GM21529 (cell line): ENCODE measurements around the gene SIRPB1.
"Not testable (repeated sequence)": the region's sequence is repeated elsewhere in the genome, so short reads cannot be mapped to it uniquely, and the experiment has no call there.

Experiments used
- ATAC-seq: cut with Tn5 transposase; IDR thresholded peaks from one replicate; pipeline ENCODE4 v1.9.1; 2021; ENCODE audit not compliant: unreplicated experiment

Gene SIRPB1

GRCh38 chr20:1637226-1637625, 17.4 kb upstream of the SIRPB1 start:
- no peak for ATAC-seq

- ATAC-seq = no peak
Measured at GRCh38 chr20:1636621-1637020, 16.8 kb upstream of the SIRPB1 start.

- ATAC-seq = no peak
Measured at GRCh38 chr20:1635291-1635979, 15.6 kb upstream of the SIRPB1 start.

GRCh38 chr20:1633535-1633934, 13.7 kb upstream of the SIRPB1 start:
- no peak for ATAC-seq

GRCh38 chr20:1632178-1632577, 12.4 kb upstream of the SIRPB1 start:
- no peak for ATAC-seq

- no peak for ATAC-seq
Measured at GRCh38 chr20:1631309-1632151, 11.7 kb upstream of the SIRPB1 start.

GRCh38 chr20:1630186-1630585, 10.4 kb upstream of the SIRPB1 start:
- ATAC-seq = no peak

- ATAC-seq = no peak
Measured at GRCh38 chr20:1629321-1629720, 9.5 kb upstream of the SIRPB1 start.

GRCh38 chr20:1628621-1629020, 8.8 kb upstream of the SIRPB1 start:
- ATAC-seq = no peak

- no peak for ATAC-seq
Measured at GRCh38 chr20:1627200-1627550, 7.4 kb upstream of the SIRPB1 start.

- ATAC-seq = no peak
Measured at GRCh38 chr20:1626528-1627199, 6.9 kb upstream of the SIRPB1 start.

- no peak for ATAC-seq
Measured at GRCh38 chr20:1625083-1625690, 5.4 kb upstream of the SIRPB1 start.

GRCh38 chr20:1623501-1624205, 3.8 kb upstream of the SIRPB1 start:
- ATAC-seq = no peak

- ATAC-seq = no peak
Measured at GRCh38 chr20:1622450-1622849, 2.6 kb upstream of the SIRPB1 start.

GRCh38 chr20:1621316-1621715, 1.5 kb upstream of the SIRPB1 start:
- no peak for ATAC-seq

GRCh38 chr20:1618954-1619540, 762 bp downstream of the SIRPB1 start:
- no peak for ATAC-seq

- no peak for ATAC-seq
Measured at GRCh38 chr20:1618479-1618878, 1.3 kb downstream of the SIRPB1 start.

- ATAC-seq = no peak
Measured at GRCh38 chr20:1616858-1617434, 2.9 kb downstream of the SIRPB1 start.

- not testable (repeated sequence) for ATAC-seq
Measured at GRCh38 chr20:1610404-1610803, 9.4 kb downstream of the SIRPB1 start.

- ATAC-seq = not testable (repeated sequence)
Measured at GRCh38 chr20:1608678-1609347, 11.0 kb downstream of the SIRPB1 start.
